Thymus (tissue), 11 donors: Measurements from ENCODE around the gene FAM168A. TPM values are rescaled to one million over a fixed set of nuclear protein-coding genes. Genes with fewer than 3 reads are reported as not detected.
A peak's percentile ranks its signal among the peaks of the same experiment; 100 is the strongest.

ENCODE experiments used
- DNase-seq, 9 donors: peaks; one replicate each; pipeline ENCODE4 v3.0.0-alpha.2; 2013; ENCODE audit warnings: low spot score in 9 of 9, low read depth in 6 of 9, missing footprints in 1 of 9
- H3K27ac ChIP-seq, 2 donors: one replicate each; pipeline ENCODE4 v1.5.1; 2013; ENCODE audit warnings: control low read depth in 1 of 2, low read depth in 1 of 2, low read length in 1 of 2, mild to moderate bottlenecking in 1 of 2, moderate library complexity in 1 of 2
- H3K27me3 ChIP-seq, 2 donors: one replicate each; pipeline ENCODE4 v1.5.1; 2013; ENCODE audit warnings: low read length in 1 of 2; ENCODE audit not compliant: control insufficient read depth in 2 of 2, insufficient read depth in 1 of 2
- H3K36me3 ChIP-seq, 2 donors: one replicate each; pipeline ENCODE4 v1.5.1; 2013; ENCODE audit warnings: low read length in 1 of 2, mild to moderate bottlenecking in 1 of 2, moderate library complexity in 1 of 2; ENCODE audit not compliant: control insufficient read depth in 2 of 2, insufficient read depth in 2 of 2
- H3K4me1 ChIP-seq, 2 donors: one replicate each; pipeline ENCODE4 v1.5.1; 2013; ENCODE audit warnings: low read length in 2 of 2; ENCODE audit not compliant: control insufficient read depth in 2 of 2, insufficient read depth in 2 of 2
- H3K4me3 ChIP-seq, 2 donors: one replicate each; pipeline ENCODE4 v1.5.1; 2013; ENCODE audit warnings: low read length in 2 of 2, control low read depth in 1 of 2, mild to moderate bottlenecking in 1 of 2
- H3K9me3 ChIP-seq, 2 donors: one replicate each; pipeline ENCODE4 v1.5.1; 2013; ENCODE audit warnings: low read length in 1 of 2, mild to moderate bottlenecking in 1 of 2; ENCODE audit not compliant: control insufficient read depth in 2 of 2, insufficient read depth in 1 of 2
- WGBS: extraction: QIAGEN DNeasy Blood & Tissue Kit; methylation state at CpG from one replicate; pipeline ENCODE4 v1.1.7; 2013; 5-methylcytosine and 5-hydroxymethylcytosine counted together
- polyA plus RNA-seq: library from polyadenylated mRNA; stranded (reverse); fragments of 200-250 nt; gene quantifications from one replicate; pipeline ENCODE4 v1.2.3, GENCODE V29; 2013
- total RNA-seq: library from RNA; stranded (reverse); fragments of 120-200 nt; gene quantifications from one replicate; pipeline ENCODE4 v1.2.4, GENCODE V29; 2013
- donor health status: healthy.

Gene FAM168A
- total and polyA plus RNA-seq, 2 donors: 6.8 to 9.7 TPM

DNA sequence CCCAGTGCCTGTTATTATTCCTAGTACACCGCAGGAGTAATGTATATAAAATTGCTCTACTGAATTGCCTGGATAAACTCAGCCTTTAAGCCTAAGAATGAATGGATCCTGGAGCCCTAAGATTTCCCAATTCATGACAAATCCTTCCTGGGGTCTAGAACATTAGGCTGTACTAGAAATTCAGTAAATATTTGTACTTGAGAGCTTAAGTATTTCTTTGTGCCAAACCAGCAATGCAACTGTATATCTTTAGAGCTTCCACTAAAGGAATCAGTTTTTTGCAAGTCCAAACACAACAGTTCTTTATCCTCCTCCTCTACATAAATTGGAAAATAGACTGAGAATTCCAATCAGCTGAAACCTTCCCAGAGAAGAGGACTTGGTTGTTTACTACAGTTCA is 65.6 kb downstream of the FAM168A start:
- Histone ChIP-seq H3K36me3 (no peaks in the 10 kb centered on the region), H3K4me3 (no peak overlapping the region), H3K4me1 (peaks cover 6 to 15% of the 10 kb centered on the region in 2 donors), H3K27ac (no peak overlapping the region), H3K27me3 (no peaks in the 10 kb centered on the region), H3K9me3 (no peaks in the 10 kb centered on the region)
- WGBS: 99% methylated on average over 1 of the region's 1 CpG
- DNase-seq: no peak

DNA sequence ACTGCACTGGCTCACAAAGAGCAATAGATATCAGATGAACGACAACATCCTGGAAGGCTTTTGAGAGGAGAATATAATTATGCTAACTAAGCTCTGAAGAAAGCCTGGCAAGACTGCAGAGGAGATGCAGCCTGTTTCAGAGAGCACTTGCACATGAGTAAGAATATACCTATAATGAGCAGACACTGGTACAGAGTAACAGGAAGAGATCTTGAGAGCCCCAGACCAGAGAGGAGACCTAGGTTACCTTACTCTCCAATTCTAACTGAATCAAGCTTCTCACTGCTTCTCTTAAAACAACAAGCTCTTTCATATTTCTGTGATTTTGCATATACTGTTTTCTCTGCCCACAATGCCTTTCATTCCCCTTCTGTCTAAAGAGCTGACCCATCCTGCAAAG is 66.5 kb downstream of the FAM168A start:
- WGBS: 82% methylated on average over 1 of the region's 1 CpG
- no peaks in the 10 kb centered on the region for H3K36me3 ChIP-seq
- no peak overlapping the region for H3K27ac ChIP-seq

DNA sequence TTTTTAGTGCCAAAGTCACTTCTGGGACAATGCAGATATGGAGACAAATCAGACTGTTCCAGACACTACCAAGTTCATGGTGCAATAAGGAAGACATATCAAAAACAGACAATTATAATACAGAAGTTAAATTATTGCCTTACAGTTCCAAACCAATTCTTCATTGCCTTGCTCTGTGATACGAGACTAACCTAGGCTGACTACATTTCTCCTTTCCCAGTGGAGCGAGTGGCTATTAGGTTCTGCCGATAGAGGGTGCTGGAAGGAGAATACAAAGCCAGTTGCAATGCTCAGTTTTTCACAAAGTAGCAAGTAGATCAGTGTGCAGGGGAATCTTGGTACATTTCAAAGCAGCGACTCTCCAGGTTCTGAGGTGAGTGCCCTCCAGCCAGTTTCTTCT is 67.8 kb downstream of the FAM168A start:
- DNase-seq: peak in 1 of 9 donors; percentile 28
- peaks cover 6 to 21% of the 10 kb centered on the region in 2 donors for H3K4me1 ChIP-seq
- H3K9me3 ChIP-seq: no peaks in the 10 kb centered on the region
- no peaks in the 10 kb centered on the region for H3K36me3 ChIP-seq
- no peak overlapping the region for H3K27ac ChIP-seq
- no peaks in the 10 kb centered on the region for H3K27me3 ChIP-seq
- H3K4me3 ChIP-seq: no peak overlapping the region
- 74% methylated on average over 4 of the region's 4 CpGs for WGBS

More for the DNA sequence above, 66.5 kb downstream of the FAM168A start:
- no peak for DNase-seq
- no peaks in the 10 kb centered on the region for H3K27me3 ChIP-seq
- H3K4me3 ChIP-seq: no peak overlapping the region
- no peaks in the 10 kb centered on the region for H3K9me3 ChIP-seq
- H3K4me1 ChIP-seq: peaks cover 6 to 21% of the 10 kb centered on the region in 2 donors

DNA sequence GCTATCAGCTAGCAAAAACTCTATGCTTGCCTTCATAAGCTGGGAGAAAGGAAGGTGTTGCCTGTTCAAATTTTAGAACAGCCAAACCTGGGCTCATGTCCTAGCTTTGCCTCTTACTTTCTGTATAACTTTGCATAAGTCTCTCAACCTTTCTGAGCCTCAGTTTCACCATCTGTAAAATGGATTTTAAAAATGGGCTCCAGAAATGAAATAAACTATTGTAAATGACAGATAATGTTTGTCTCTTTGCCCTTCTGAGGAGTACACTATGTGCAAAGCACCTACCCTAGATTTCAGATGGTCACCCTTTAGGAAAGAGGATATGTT is 68.7 kb downstream of the FAM168A start:
- Histone ChIP-seq H3K4me3 (no peak overlapping the region), H3K27ac (no peak overlapping the region), H3K9me3 (no peaks in the 10 kb centered on the region), H3K27me3 (no peaks in the 10 kb centered on the region), H3K4me1 (peaks cover 6 to 21% of the 10 kb centered on the region in 2 donors), H3K36me3 (no peaks in the 10 kb centered on the region)
- DNase-seq: no peak

DNA sequence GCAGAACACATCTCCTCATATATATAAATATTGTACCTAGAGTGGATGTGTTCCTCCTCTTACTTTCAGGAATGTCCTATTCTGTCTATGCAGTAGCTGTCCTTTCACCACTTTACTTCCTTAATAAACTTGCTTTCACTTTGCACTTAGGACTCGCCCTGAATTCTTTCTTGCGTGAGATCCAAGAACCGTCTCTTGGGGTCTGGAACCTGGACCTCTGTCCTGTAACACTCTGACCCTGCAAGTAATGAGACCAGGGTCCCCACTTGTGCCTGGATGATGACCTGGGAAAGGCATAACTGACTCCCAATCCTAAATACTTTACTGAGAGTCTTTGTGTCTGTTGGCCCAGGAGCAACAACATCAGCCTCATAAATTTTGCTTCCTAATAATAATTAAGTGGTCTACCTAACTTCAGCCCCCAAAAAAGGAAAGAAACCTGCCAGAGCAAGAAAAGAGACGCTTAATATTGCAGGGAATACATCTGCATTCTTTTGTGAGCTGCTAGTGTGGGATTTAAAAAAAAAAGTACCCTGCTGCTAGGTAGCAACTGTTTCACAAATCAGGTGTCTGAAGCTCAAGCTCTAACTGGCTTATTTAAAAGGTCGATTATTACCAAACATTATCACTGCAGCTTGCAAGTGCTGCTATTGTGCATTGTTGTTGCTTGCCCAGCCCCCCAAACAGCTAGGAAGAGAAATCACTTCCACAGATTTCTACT is 69.3 kb downstream of the FAM168A start:
- H3K27ac ChIP-seq: peak overlapping the region in 1 of 2 donors; percentile 38
- H3K4me3 ChIP-seq: no peak overlapping the region
- WGBS: 19% methylated on average over 5 of the region's 5 CpGs
- DNase-seq: no peak
- peaks cover 6 to 21% of the 10 kb centered on the region in 2 donors for H3K4me1 ChIP-seq
- H3K36me3 ChIP-seq: no peaks in the 10 kb centered on the region
- H3K9me3 ChIP-seq: peaks cover 0 to 2% of the 10 kb centered on the region in 2 donors
- H3K27me3 ChIP-seq: no peaks in the 10 kb centered on the region

DNA sequence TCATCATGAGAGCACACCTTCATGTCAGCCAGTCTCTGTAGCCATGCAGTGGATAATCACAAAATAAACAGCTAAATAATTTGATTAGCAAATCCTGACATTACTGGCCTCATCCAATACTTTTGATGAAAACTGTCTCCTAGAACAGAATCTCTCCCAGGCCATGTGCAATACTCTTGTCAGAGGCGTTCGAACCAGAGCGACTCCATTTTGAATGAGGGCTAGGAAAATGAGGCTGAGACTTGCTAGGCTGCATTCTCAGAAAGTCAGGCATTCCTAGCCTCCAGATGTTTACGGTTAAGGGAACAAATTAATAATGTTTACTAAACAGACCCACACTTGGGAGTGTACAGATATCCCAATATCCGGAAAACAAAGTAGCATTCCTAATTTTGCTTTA is 69.9 kb downstream of the FAM168A start:
- no peaks in the 10 kb centered on the region for H3K36me3 ChIP-seq
- no peak overlapping the region for H3K4me3 ChIP-seq
- H3K9me3 ChIP-seq: peaks cover 0 to 5% of the 10 kb centered on the region in 2 donors
- H3K27me3 ChIP-seq: no peaks in the 10 kb centered on the region
- no peak for DNase-seq
- H3K27ac ChIP-seq: no peak overlapping the region
- WGBS: 97% methylated on average over 5 of the region's 5 CpGs
- peaks cover 6 to 21% of the 10 kb centered on the region in 2 donors for H3K4me1 ChIP-seq

DNA sequence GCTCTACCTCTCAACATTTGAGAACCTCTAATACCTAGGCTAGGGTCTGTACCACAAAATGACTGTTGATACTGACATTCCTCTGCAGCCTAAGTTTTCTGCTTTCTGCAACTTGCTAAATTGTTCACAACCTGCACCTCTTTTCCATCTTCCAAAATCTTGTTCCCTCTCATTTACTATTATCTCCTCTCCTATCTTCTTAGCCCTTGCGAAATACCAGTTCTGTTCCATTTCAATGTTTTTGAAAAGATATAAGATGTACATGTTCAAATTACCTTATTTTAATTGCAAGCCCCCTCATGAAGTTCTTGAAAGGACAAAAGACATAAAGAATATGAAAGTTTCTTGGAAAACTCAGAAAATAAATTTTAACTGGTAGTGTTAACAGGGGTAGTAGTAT is 72.3 kb downstream of the FAM168A start:
- Histone ChIP-seq H3K9me3 (peaks cover 0 to 5% of the 10 kb centered on the region in 2 donors), H3K4me1 (peaks cover 9 to 24% of the 10 kb centered on the region in 2 donors), H3K27ac (no peak overlapping the region), H3K4me3 (no peak overlapping the region), H3K27me3 (no peaks in the 10 kb centered on the region), H3K36me3 (no peaks in the 10 kb centered on the region)
- WGBS: 100% methylated on average over 1 of the region's 1 CpG
- no peak for DNase-seq

DNA sequence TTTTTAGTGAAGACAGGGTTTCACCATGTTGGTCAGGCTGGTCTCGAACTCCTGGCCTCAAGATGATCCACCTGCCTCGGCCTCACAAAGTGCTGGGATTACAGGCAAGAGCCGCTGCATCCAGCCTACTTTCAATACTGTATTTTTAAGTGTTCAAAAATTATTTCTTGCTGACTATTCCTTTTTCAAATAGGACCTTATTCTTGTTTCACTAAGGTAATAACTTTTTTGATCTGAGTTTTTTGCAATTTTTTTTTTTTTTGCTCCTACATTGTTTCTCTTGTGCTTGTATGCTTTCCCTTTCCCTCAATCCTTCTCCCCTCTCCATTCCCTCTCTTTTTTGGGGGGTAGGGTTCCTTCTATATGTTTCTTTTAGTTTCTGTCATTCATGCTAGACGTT is 73.1 kb downstream of the FAM168A start:
- Histone ChIP-seq H3K36me3 (no peaks in the 10 kb centered on the region), H3K4me3 (no peak overlapping the region), H3K9me3 (peaks cover 0 to 5% of the 10 kb centered on the region in 2 donors), H3K4me1 (peaks cover 11 to 20% of the 10 kb centered on the region in 2 donors), H3K27ac (no peak overlapping the region), H3K27me3 (no peaks in the 10 kb centered on the region)
- DNase-seq: no peak
- WGBS: 97% methylated on average over 4 of the region's 4 CpGs

DNA sequence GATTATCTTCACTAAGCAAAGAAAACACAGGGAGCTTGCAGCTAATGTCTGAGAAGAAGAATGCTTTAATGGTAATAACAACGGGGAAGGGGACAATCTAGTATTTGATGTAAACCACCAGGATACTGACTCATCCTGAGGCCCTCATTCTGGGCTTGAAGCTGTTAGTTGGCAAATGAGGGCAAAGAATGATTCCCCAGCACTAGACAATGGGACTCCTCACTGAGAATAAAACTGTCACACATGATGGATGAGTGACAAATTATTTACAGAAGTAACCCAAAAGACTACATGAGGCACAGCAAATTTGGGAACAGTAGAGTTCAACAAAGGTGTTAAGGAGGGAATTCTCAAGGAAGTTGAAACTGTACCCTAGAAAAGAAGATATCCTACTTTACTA is 76.3 kb downstream of the FAM168A start:
- Histone ChIP-seq H3K9me3 (peaks cover 0 to 5% of the 10 kb centered on the region in 2 donors), H3K4me3 (no peak overlapping the region), H3K27ac (no peak overlapping the region), H3K4me1 (peaks cover 5 to 7% of the 10 kb centered on the region in 2 donors), H3K27me3 (no peaks in the 10 kb centered on the region), H3K36me3 (no peaks in the 10 kb centered on the region)
- 11% methylated on average over 1 of the region's 1 CpG for WGBS
- no peak for DNase-seq
